HG03103 (cell line): ENCODE measurements around the gene ARL16.
A peak's percentile ranks its signal among the peaks of the same experiment; 100 is the strongest.

ENCODE experiments used
- ATAC-seq: cut with Tn5 transposase; IDR thresholded peaks from one replicate; pipeline ENCODE4 v1.9.1; 2021; ENCODE audit warnings: low read depth; ENCODE audit not compliant: unreplicated experiment

The ARL16 gene

GRCh38 chr17:81713004-81713555 lies 29.5 kb upstream of the ARL16 start:
- ATAC-seq, result no peak

DNA sequence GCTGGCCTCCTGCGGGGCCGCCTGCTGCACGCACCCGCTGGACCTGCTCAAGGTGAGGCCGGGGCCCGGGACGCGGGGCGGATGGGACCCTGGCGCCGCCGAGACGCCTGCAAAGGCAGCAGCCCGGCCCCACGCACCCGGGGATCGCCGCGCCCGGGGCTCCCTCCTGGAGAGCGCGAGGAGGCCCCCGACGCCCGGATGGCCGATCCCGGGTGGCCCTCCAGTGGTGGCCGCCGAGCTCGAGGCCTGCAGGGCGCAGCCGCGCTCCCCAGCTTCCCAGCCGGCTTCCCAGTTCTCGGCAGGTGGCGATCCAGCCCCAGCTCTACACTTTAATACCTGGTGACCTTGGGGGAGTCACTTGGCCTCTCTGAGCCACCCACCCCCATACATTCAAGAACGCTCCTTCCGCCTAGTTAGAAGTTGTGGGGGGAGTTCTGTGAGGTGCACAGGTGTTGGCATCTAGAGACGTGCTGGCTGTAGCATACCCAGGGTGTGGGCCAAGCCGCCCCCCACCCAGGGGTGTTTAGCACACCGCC lies 28.9 kb upstream of the ARL16 start:
- no peak for ATAC-seq

DNA sequence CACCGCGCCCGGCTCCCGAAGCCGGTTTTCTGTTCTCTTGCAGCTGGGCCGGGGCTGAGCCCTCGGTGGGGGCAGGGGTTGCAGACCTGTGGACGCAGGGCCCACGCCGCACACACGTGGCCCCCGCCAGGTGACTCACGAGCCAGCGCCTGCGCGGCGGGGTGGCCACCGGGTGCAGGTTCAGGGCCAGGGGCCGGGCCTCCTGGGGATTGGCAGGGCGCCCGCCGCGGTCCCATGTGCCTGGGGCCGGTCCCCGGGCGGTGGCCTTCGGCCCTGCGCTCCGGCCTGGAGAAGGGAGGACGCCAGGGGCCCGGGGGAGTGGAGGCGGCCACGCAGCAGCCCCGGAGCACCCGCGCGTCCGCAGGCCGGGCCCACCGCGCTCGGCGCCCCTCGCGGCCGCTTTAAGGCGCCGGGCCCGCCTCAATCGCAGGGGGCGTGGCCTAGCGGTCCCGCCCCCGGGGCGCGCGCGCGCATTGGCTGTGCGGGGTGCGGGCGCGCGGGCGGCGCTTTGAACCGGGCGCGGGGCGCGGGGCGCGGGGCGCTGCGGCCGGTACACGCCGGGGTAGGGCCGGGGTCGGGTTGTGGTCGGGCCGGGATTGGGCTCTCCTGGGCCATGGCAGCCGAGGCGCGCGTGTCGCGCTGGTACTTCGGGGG lies 28.3 kb upstream of the ARL16 start, which contains the start of gene SLC25A10:
Gene SLC25A10 (plus strand): TSS at position 471 of the 654 bp plus-strand sequence. CDS start 143 bp downstream, at position 614.
- peak; percentile 60 for ATAC-seq

DNA sequence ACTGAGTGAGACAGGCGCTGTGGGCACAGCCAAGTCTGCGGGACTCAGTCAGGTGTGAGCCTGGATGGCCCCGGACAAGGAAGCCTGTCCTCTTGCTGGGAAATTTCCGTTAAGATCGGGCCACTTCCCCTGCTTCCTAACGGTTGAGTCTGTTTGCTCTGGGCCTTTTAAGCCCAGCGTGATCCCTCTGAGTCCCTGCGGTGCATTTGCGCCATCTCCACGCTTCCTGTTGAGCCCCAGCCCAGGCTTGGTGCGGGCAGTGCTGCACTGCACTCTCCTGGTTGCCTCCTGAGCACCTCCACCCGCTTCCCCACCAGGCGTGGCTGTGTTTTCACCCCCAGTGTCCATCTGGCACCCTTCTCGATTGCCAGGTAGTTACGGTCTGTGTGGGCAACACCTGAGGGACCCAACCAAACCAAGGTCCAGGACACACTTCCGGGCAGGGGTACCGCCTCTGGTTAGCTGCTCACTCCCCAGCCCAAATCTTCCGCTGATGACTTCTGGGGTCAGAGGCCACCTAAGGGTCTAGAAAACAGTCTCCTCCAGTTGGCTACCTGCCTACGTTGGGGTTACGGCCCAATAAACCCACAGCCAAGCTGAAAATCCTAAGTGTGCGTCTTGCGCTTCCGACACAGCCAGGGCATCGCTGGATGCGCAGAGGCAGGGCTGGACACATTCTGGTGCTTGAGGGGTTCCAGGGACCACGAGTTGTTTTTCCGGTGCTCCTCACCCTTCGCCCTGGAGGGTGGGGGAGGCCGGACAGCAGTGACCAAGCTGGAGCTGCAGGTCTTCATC lies 27.1 kb upstream of the ARL16 start:
- ATAC-seq, result no peak

DNA sequence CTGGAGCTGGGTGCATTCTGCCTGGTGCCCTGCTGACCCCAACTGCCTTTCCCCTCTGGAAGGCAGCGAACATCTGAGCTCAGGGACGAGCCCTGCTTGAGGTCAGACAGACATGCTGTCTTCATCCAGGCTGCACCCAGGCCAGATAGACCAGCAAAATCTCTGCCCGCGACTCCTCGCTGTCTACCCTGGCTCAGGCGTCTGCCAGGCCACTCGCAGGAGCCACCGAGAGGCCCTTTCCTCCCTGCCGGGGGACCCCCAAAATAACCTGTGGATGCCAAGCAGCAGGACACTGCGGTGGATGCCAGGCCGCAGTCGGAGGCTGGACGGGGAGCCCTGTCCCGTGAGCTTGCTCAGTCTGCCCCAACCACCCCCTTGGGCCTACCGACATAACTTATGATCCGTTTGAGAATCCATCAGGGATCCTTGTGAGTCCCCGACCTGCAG lies 25.2 kb upstream of the ARL16 start:
- no peak for ATAC-seq

DNA sequence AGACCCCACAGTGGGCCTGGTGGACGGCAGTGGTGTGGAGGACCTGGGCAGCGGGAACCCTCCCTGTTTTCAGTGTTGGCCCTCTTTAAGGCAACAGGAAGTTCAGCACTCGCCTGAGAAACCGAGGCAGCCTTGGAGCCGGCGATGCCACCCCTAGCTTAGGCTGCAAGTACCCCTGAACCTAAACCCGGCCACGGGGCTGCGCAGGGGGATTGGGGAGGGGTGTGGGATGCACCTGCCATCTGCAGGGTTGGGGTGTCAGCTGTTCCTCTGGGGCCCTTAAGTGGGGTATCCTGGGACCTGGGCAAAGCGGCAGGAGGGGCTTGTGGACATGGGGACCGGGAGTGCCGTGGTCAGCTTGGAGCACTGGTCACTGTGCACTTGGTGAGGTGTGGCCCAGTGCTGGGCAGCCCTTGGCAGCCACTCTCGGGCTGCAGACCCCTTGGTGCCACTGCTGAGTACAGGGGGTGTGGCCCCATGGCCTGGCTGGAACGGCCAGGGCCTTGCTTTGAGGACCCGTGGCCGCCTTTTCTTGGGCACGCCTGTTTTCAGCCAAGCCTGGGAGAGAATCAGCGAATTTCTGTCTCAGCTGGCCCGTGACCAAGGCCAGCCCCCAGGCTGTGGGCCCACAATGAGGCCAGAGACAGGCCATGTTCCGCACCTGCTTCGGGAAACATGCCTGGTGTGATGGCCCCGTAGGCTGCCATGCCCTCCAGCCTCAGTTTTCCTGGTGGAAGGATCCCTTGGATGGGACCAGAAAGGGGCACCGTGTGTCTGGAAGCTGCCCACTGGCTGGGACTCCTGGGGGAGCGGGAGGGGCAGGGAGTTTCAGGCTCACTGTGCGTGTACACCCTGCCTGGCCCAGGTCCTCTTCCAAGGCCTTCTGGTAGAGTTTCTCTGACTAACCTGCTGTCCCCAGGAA lies 24.4 kb upstream of the ARL16 start:
- ATAC-seq, result no peak

GRCh38 chr17:81706757-81707624 lies 23.4 kb upstream of the ARL16 start:
- ATAC-seq, result no peak

DNA sequence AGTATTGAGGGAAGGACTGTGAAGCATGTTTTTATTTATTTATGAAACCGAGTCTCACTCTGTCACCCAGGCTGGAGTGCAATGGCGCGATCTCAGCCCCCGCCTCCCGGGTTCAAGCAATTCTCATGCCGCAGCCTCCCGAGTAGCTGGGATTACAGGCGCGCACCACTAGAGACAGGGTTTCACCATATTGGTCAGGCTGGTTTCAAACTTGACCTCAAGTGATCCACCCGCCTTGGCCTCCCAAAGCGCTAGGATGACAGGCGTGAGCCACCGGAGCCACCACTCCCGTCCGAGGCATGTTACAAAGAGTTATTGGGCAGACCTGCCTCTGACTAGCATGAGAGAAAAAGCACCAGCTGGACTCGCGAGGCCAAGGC lies 22.6 kb upstream of the ARL16 start:
- no peak for ATAC-seq

- ATAC-seq, result no peak
These were observed 22.1 kb upstream of the ARL16 start for GRCh38 chr17:81705518-81706231.

DNA sequence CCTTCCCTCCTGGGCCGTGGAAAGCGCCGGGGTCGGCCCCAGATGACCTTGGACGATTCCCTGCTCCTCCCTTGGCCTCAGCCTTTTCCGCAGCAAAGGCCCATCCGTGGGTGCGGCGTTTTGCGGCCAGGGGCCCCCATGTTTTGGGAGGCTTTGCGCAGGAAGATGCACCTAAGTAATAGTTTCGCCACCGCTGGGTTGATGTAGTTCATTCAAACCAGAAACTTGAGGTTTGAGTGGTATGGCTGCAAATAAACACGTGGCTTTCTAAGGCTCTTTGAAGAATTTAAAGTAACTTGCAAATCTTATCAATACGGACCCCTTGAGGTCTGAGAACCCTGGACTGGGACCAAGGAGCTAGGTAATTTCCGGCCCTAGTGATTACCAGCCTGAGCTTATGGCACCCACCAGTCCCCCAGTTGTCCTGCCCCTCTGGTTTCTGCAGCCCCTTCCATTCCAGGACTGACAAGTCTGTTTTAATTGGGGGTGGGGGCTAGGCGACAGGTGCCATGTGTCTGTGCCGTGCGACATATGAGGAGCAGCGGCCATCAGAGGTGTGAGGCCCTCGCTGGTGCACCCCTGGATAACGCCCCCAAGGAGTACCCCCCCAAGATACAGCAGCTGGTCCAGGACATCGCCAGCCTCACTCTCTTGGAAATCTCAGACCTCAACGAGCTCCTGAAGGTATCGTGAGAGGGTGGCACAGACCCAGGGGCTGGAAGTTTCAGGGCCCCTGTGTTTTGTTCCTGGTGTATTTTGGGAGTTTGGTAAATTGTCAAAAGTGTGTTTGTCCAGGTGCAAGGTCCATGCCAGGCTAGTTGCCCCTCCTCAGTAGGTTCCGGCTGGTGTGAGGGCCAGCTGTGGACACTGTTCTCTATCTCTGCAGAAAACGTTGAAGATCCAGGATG lies 20.4 kb upstream of the ARL16 start:
- no peak for ATAC-seq

DNA sequence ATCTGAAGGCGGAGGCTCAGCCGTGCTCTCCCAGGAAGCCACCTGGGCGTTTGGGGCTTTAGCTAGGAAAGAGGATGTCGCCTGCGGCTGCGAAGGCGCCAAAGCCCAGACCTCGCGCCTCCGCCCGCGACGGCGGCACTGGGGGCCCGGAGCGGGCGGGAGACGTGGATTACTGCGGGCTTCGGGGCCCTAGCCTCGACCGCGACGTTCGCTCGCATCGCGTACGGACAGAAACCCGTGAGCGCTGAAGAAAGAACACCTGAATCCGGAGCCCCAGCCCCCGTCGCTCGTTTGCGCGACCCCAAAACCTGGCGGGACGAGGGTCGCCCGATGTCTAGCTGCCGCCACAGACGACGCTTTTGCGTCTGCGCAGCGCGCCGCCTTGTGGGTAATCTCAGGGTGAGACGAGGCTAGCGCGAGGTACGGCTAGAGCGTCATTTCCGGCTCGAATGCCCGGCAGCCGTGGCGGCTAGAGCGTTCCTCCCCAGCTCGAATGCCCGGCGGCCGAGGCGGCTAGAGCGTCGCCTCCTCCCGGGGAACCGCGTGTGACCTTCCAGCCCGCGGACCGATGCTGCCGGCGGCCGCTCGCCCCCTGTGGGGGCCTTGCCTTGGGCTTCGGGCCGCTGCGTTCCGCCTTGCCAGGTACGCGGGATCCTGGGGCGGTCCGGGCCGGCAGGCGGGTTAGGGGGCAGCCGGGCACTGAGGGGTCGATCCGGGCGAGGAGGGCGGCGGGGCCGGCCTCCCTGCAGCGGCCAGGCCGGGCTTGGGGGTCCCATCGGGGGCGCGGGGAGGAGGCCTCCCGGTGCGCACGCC lies 19.5 kb upstream of the ARL16 start, which contains the start of gene MRPL12:
Gene MRPL12 (plus strand): TSS at position 434 of the 813 bp plus-strand sequence. CDS start 135 bp downstream, at position 569.
- ATAC-seq, result peak; percentile 70

DNA sequence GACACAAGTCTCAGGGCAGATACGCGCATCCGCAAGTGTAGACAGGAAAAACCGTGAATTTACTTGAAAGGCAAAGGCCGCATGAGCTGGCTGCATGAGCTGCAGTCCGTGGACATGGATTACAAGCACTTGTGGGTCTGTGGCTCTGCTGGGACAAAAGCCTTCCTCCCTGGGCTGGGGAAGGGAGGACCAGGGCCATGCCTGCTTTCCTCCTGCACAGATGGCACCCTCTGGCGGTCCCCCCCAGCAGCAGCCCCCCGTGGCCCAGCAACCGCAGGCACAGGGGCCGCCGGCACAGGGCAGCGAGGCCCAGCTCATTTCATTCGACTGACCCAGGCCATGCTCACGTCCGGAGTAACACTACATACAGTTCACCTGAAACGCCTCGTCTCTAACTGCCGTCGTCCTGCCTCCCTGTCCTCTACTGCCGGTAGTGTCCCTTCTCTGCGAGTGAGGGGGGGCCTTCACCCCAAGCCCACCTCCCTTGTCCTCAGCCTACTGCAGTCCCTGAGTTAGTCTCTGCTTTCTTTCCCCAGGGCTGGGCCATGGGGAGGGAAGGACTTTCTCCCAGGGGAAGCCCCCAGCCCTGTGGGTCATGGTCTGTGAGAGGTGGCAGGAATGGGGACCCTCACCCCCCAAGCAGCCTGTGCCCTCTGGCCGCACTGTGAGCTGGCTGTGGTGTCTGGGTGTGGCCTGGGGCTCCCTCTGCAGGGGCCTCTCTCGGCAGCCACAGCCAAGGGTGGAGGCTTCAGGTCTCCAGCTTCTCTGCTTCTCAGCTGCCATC lies 17.9 kb upstream of the ARL16 start:
- ATAC-seq, result no peak

- no peak for ATAC-seq
These were observed 17.0 kb upstream of the ARL16 start for GRCh38 chr17:81700353-81701287.

GRCh38 chr17:81697261-81698044 lies 13.9 kb upstream of the ARL16 start:
- ATAC-seq, result no peak
